ENCODE results near the gene TNIP1. TPM values are rescaled to one million over a fixed set of nuclear protein-coding genes. Genes with fewer than 3 reads are reported as not detected.

TNIP1 gene
- polyA plus RNA-seq, 3 donors: 63.4 to 72.3 (median 68.8) TPM

DNA sequence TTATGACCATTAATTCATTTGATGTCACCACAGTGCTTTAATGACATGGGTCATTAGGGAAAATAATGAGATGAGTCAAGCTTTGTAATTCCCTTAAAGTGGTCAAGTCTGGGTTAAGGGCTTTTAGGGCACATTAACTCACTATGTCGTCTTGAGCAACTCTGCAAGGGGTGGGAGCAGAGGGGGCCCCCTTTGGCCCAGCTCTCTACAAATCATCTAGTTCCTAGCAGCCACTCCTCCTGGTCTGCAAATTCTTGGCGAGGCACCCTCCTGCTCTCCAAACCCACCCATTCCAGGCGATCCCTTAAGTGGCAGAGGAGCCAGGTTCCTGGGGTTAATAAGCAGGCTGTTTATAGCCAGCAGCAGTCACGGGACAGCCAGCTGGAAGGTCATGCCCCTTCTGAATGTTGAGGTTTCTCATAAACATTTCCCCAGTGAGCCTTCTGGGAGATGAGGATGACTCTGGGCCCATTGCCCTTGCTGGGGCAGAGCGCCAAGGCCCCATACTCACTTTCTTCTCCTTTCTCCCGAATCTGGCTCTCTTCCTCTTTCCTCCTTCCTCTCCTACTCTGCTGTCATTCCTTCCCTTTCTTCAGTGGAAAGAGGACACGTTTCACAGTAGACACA, 74.8 kb downstream of the TNIP1 start:
- DNase-seq (ENCODE audit: low read depth in 3 of 3, low spot score in 2 of 3): peak in 1 of 3 donors; percentile 19

DNA sequence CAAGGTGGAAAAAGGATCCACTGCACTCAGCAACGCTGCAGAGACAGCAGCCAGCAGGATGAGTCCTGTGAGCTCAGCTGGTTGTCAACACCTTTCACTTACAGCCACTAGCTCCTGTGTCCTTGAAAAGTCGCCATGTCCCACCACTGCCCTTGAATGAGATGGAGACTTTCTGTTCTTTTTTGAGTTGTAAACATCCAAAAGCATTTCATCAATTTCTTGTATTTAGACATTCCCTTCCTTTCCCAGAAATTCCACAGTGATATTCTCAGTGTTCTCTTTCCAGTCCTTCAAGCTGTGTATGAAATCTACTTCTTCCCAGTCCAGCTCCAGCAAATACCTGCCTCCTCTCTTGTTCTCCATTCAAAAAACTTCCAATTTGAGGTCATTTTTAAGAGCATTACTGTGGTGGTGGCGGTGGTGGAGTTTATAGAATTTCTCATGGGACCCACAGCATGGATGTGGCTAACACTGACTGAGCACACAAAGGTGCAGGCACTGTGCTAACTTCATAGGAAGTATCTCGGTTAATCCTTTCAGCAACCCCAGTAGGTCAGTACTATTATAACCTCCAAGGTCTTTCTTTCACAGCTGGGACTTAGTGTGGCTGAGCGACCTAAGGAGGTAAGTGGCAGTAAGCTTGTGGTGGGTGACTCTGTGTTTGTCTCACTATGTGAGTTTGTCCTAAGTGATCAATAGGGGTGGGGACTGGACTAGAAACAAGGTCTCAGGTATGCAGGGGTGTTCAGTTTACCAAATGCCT, 75.5 kb downstream of the TNIP1 start:
- DNase-seq (ENCODE audit: low read depth in 3 of 3, low spot score in 2 of 3): no peak

GRCh38 chr5:151004499-151004898, 76.3 kb downstream of the TNIP1 start:
- DNase-seq (ENCODE audit: low read depth in 3 of 3, low spot score in 2 of 3): no peak

DNA sequence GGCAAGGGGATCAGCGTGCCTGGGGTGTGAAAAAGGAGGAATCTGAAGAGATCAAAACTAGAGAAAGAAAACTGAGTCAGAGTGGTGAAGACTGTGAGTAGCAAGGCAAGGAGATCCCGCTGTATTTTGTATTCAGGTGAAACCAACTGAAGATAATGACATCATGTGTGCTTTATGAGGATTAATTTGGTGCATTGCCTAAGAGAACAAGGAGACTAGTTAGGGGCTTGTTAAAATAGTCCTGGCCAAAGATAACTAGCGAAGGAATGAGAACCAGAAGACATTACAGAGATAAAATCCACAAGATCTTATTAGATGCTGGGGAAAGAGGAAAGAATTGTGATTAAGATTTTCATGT, 77.4 kb downstream of the TNIP1 start:
- DNase-seq (ENCODE audit: low read depth in 3 of 3, low spot score in 2 of 3): no peak

DNA sequence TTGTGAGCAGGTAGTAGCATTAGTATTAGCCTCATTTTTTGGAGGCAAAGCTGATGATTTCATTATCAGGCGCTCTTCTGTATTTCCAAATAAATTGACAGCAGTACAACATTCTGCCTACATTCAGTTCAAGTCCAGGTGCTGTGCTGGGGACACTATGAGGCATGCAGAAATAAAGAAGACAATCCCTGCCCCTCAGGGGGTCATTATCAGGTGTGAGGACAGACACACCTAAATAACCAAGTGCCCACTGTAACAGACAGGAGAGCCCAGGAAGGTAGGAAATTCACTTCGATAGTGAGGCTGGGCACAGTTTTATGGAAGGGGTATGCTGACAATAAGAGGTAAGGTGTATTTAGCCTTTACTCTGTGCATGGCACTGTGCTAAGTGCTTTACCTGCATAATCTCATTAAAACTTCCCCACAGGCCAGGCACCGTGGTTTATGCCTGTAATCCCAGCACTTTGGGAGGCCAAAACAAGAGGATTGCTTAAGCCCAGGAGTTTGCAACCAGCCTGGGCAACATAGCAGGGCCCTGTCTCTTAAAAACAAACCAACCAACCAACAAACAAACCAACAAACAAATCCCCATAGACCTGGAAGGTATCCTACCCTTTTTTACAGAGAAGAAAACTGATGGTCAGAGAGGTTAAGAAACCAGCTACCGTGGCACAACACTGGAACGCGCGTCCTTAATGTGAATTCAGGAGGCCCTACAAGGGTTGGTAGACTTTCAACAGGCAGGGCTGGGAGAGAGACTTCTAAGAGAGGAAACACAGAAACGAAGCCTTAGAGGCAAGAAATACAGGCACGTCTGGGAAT, 77.9 kb downstream of the TNIP1 start:
- DNase-seq (ENCODE audit: low read depth in 3 of 3, low spot score in 2 of 3): no peak

GRCh38 chr5:151002250-151002649, 78.6 kb downstream of the TNIP1 start:
- DNase-seq (ENCODE audit: low read depth in 3 of 3, low spot score in 2 of 3): no peak

DNA sequence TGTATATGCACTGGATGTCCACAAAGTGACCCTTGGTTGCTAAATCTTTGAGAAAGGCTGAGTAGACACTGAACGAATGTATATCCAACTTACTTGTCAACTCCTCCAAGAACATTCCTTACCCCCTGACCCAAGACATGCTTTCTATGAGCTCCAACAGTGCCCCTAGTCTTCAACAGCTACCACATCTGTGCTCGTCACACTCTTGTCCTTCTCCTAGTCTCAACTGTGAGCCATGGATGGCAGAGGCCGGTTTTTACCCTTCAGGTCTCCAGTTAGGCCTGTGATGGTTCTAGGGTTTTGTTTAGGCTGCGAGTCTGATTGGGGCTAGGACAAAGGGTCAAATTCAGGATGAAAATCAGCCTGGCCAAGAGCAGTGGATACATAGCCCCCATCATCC, 79.4 kb downstream of the TNIP1 start:
- no peak for DNase-seq (ENCODE audit: low read depth in 3 of 3, low spot score in 2 of 3)

DNA sequence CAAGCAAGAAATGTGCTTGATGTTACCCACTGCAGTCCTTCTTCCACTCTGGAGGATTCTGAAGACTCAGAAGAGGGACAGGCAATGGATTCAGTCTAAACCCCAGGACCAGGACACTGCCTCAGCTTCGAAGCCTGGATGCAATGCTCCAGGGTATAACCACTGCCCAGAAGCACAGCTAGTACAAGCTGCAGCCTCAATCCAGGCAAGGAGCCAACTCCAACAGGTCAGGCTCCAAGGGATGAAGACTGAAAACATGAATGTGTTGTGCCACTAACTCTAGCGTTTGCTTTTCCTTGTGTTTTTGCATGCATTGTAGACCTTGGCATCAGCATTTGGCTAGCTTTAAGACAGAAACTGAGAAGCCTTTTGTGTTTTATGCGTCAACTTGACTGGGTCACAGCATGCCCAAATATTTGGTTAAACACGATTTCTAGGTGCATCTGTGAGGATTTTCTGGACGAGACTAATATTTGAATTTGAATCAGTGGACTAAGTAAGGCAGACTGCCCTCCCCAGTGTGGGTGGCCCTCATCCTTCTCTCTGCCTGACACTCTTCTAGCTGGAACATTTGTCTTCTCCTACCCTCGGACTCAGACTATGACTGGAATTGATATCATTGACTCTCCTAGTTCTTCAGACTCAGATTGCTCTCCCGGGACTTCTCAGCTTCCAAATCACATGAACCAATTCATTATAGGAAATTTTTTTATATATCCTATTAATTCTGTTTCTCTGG, 81.0 kb downstream of the TNIP1 start:
- no peak for DNase-seq (ENCODE audit: low read depth in 3 of 3, low spot score in 2 of 3)

DNA sequence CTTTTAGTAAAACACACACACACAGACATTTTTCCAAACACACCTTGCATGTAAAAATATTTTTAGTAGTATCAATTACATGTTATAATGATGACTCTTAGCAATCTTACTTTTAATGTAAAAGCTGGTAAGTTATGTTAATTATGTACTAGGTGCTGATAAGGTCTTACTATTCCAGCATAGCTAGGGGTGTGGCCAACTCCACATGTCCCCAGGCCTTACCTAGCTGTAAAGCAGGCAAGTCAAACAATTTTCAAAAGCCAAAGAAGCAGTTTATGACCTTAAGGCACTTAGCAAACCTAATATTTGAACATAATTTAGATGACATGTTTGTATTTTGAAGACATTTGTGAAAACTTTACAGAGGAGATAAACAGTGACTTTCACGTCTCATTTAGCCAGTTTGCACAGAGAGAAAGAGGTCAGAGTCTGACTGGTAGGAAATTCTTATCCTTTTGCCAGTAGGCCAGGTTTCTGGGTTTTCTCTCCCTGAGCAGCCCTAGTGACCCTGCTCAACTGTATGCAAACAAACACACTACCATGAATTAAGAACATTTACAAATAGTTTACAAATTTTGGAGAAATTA, 86.9 kb downstream of the TNIP1 start:
- DNase-seq (ENCODE audit: low read depth in 3 of 3, low spot score in 2 of 3): no peak

DNA sequence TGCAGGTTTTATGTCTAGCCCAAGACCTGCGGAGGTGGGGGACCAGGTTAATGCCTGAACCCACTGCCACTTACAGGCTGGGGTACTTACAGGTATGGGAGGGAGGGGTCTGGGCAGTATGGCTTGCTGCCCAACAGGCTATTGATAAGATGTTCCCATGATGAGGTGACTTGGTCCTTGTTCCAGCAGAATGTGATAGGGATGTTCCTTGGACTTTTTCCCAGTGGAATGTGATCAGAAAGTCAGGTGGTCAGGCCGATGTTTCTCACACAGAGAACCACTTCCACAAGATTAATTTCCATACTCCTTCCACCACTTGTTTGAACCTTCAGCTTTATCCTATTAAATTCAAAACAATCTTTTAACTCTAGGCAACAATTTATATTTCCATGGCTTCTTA, 87.4 kb downstream of the TNIP1 start:
- no peak for DNase-seq (ENCODE audit: low read depth in 3 of 3, low spot score in 2 of 3)

- DNase-seq (ENCODE audit: low read depth in 3 of 3, low spot score in 2 of 3): no peak
Observed at GRCh38 chr5:150992705-150993104, 88.1 kb downstream of the TNIP1 start.

DNA sequence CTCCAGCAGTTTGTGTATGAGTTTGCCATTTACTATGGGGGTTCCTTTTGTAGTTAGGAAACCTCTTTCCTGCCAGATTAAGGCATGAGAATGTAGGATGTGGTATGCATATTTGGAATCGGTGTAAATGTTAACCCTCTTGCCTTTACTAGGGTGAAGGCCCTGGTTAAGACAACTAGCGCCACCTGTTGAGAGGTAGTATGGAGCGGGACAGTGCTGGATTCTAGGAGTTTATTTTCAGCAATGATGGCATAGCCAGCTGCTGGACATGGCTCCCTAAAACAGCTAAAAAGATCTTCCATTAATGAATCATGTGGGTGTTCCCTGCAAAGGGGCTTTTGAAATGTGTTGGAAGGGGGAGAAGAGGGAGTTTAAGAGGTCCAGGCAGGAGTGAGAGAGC, 91.1 kb downstream of the TNIP1 start:
- DNase-seq (ENCODE audit: low read depth in 3 of 3, low spot score in 2 of 3): no peak

- no peak for DNase-seq (ENCODE audit: low read depth in 3 of 3, low spot score in 2 of 3)
Observed at GRCh38 chr5:150987746-150988145, 93.1 kb downstream of the TNIP1 start.

Other genes with a start within 250 kb of the TNIP1 start
- 1 to 10 TPM in 1 of 3 donors, under 1 TPM in 2; 0.25 to 1.6 (median 0.48) TPM for gene IRGM, start 234.5 kb downstream of the TNIP1 start, polyA plus RNA-seq (ENCODE audit: insufficient read length in 3 of 3)
- gene ZNF300, start 176.1 kb downstream of the TNIP1 start, polyA plus RNA-seq (ENCODE audit: insufficient read length in 3 of 3): 10 to 100 TPM; 39.0 to 50.1 (median 46.6) TPM
- gene GPX3, start 60.4 kb downstream of the TNIP1 start, polyA plus RNA-seq (ENCODE audit: insufficient read length in 3 of 3): 1,000 to 10,000 TPM; 1,138 to 1,788 (median 1,613) TPM
- 100 to 1,000 TPM; 140 to 155 (median 143) TPM for gene ANXA6, start 76.7 kb upstream of the TNIP1 start, polyA plus RNA-seq (ENCODE audit: insufficient read length in 3 of 3)
- gene CCDC69, start 143.1 kb upstream of the TNIP1 start, polyA plus RNA-seq (ENCODE audit: insufficient read length in 3 of 3): 1 to 10 TPM; 4.0 to 6.8 (median 5.2) TPM
- gene GM2A, start 172.2 kb upstream of the TNIP1 start, polyA plus RNA-seq (ENCODE audit: insufficient read length in 3 of 3): 10 to 100 TPM; 28.3 to 29.8 (median 28.4) TPM
- not detected for gene SLC36A3, start 222.7 kb upstream of the TNIP1 start, polyA plus RNA-seq (ENCODE audit: insufficient read length in 3 of 3)

All from right renal cortex interstitium (tissue), 3 donors.